Colonic mucosa (tissue), 4 donors: ENCODE measurements around the gene JAKMIP1. TPM values are rescaled to one million over a fixed set of nuclear protein-coding genes. Genes with fewer than 3 reads are reported as not detected.

Experiments
- DNase-seq: peaks from one replicate; pipeline ENCODE4 v3.0.0-alpha.2; 2020
- H3K27ac ChIP-seq: fragments of 200-600 bp; one replicate; pipeline ENCODE4 v1.8.0; 2021
- H3K27me3 ChIP-seq: fragments of 200-600 bp; one replicate; pipeline ENCODE4 v1.8.0; 2021
- H3K36me3 ChIP-seq: fragments of 200-600 bp; one replicate; pipeline ENCODE4 v1.8.0; 2021
- H3K4me1 ChIP-seq: fragments of 200-600 bp; one replicate; pipeline ENCODE4 v1.8.0; 2021; ENCODE audit warnings: mild to moderate bottlenecking
- H3K4me3 ChIP-seq: fragments of 200-600 bp; one replicate; pipeline ENCODE4 v1.8.0; 2021
- H3K9ac ChIP-seq, 2 donors: one replicate each; pipeline ENCODE4 v1.7.0; 2013; ENCODE audit warnings: control low read depth in 2 of 2, low read depth in 2 of 2, low read length in 2 of 2
- H3K9me3 ChIP-seq: fragments of 200-600 bp; one replicate; pipeline ENCODE4 v1.8.0; 2021
- CTCF ChIP-seq: fragments of 200-600 bp; IDR thresholded peaks from one replicate; pipeline ENCODE4 v1.8.0; 2022; ENCODE audit warnings: antibody characterized with exemption, mild to moderate bottlenecking
- intact Hi-C: fragments of 100-400 bp; cut with DNase I; formaldehyde crosslinking; loops from one replicate; pipeline ENCODE4 v1.14.1; 2022
- total RNA-seq, 2 donors: library from RNA; stranded (reverse); fragmentation: NEBNext Ultra II Directional in 1 of 2; extraction: Animal tissue kit (Norgen Biotek cat#: 25700) in 1 of 2; gene quantifications; one replicate each; pipeline ENCODE4 v1.2.1, GENCODE V29; 2021
- donor health status: healthy.
- donor health status: DM: no; HTN: no; CAD: no.
- donor health status: DM: no; HTN: no; CAD: no.

Gene JAKMIP1
- total RNA-seq, 2 donors from 2014 or later, result 0.19 to 0.42 TPM

GRCh38 chr4:6119507-6120020 lies 80.8 kb downstream of the JAKMIP1 start:
- Histone ChIP-seq H3K9me3 (no peaks in the 10 kb centered on the region), H3K27ac (no peak overlapping the region), H3K27me3 (no peaks in the 10 kb centered on the region), H3K9ac (no peak overlapping the region), H3K4me3 (no peak overlapping the region), H3K36me3 (no peaks in the 10 kb centered on the region), H3K4me1 (no peaks in the 10 kb centered on the region)
- no peak for DNase-seq
- intact Hi-C loops, result no loop called here
- no peak for TF ChIP-seq CTCF

- no peak overlapping the region for H3K4me3 ChIP-seq
- no peak for DNase-seq
- no peak for TF ChIP-seq CTCF
- H3K36me3 ChIP-seq, result no peaks in the 10 kb centered on the region
- intact Hi-C loops, result no loop called here
- H3K9me3 ChIP-seq, result no peaks in the 10 kb centered on the region
- no peak overlapping the region for H3K9ac ChIP-seq
- H3K4me1 ChIP-seq, result no peaks in the 10 kb centered on the region
- no peak overlapping the region for H3K27ac ChIP-seq
- no peaks in the 10 kb centered on the region for H3K27me3 ChIP-seq
Measured at GRCh38 chr4:6118201-6118600, 82.1 kb downstream of the JAKMIP1 start.

GRCh38 chr4:6116696-6117285 lies 83.6 kb downstream of the JAKMIP1 start:
- H3K4me3 ChIP-seq, result no peak overlapping the region
- intact Hi-C loops, result no loop called here
- no peak overlapping the region for H3K27ac ChIP-seq
- no peak for TF ChIP-seq CTCF
- no peaks in the 10 kb centered on the region for H3K9me3 ChIP-seq
- no peaks in the 10 kb centered on the region for H3K27me3 ChIP-seq
- no peaks in the 10 kb centered on the region for H3K4me1 ChIP-seq
- H3K9ac ChIP-seq, result no peak overlapping the region
- no peaks in the 10 kb centered on the region for H3K36me3 ChIP-seq
- no peak for DNase-seq

GRCh38 chr4:6115746-6116586 lies 84.4 kb downstream of the JAKMIP1 start:
- H3K36me3 ChIP-seq, result no peaks in the 10 kb centered on the region
- H3K27me3 ChIP-seq, result no peaks in the 10 kb centered on the region
- H3K9me3 ChIP-seq, result no peaks in the 10 kb centered on the region
- H3K9ac ChIP-seq, result no peak overlapping the region
- no peak for TF ChIP-seq CTCF
- H3K27ac ChIP-seq, result no peak overlapping the region
- DNase-seq, result no peak
- no peak overlapping the region for H3K4me3 ChIP-seq
- intact Hi-C loops, result no loop called here
- H3K4me1 ChIP-seq, result no peaks in the 10 kb centered on the region

GRCh38 chr4:6115342-6115741 lies 85.0 kb downstream of the JAKMIP1 start:
- Histone ChIP-seq H3K9me3 (no peaks in the 10 kb centered on the region), H3K4me1 (no peaks in the 10 kb centered on the region), H3K27ac (no peak overlapping the region), H3K9ac (no peak overlapping the region), H3K27me3 (no peaks in the 10 kb centered on the region), H3K4me3 (no peak overlapping the region), H3K36me3 (no peaks in the 10 kb centered on the region)
- no peak for TF ChIP-seq CTCF
- intact Hi-C loops, result no loop called here
- no peak for DNase-seq
